HG03432 (cell line): ENCODE results near the gene DEFB116.
"Not testable (repeated sequence)": the region's sequence is repeated elsewhere in the genome, so short reads cannot be mapped to it uniquely, and the experiment has no call there.

Experiments used
- ATAC-seq: cut with Tn5 transposase; IDR thresholded peaks from one replicate; pipeline ENCODE4 v1.9.1; 2021; ENCODE audit warnings: mild to moderate bottlenecking, moderate library complexity; ENCODE audit not compliant: unreplicated experiment

The DEFB116 gene

DNA sequence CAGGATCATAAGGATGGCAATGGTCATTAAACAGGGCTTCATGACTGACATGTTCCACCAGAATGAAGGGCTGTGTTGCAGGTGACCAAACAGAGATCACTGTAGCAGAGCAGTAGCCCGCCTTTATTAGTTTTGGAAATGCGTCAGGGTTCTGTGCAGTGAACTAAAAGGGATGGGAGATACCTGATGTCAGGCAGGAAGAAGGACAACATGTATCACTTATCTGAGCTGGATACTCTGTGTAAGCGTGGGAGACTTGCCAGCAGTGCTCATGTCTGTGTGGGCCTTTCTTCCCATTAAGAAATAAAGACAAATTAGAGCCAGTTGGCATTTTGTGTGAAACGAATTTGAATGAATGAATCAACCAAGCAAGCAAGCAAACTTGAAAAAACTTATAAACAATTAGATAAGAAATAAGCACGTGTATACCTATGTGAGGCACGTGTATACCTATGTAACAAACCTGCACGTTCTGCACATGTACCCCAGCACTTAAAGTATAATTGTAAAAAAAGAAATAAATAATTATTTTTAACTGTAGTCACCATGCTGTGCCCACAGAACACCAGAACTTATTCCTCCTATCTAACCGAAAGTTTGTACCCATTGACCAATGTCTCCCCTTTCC is at the start of gene DEFB116:
DEFB116 (minus strand) TSS at position 51 of the 628 bp plus-strand sequence; CDS start at position 51, 0 bp downstream.
- no peak for ATAC-seq

DNA sequence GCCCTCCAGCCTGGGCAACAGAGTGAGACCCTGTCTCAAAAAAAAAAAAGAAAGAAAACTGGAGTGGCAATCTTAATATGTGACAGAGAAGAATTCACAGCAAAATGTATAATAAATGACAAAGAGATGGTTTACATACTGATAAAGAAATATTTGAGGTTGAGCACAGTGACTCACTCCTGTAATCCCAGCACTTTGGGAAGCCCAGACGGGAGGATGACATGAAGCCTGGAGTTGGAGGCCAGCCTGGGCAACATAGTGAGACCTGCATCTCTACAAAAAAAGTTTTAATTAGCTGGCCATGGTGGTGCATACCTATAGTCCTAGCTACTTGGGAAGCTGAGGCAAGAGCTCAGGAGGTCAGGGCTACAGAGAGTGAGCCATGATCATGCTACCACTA is 47.6 kb upstream of the DEFB116 start:
- no peak for ATAC-seq

GRCh38 chr20:31341470-31341869 is 33.1 kb upstream of the DEFB116 start:
- ATAC-seq = no peak

DNA sequence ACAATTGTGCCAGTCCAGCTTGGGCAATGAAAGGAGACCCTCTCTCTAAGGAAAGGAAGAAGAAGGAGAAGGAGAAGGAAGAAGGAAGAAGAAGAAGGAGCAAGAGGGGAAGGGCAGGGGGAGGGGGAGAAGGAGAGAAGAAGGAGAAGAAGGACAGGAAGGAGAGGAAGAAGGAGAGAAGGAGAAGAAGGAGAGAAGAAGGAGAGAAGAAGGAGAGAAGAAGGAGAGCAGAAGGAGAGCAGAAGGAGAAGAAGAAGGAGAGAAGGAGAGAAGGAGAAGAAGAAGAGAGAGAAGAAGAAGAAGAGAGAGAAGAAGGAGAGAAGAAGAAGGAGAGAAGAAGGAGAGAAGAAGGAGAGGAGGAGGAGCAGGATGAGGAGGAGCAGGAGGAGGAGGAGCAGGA is 22.5 kb upstream of the DEFB116 start:
- no peak for ATAC-seq

DNA sequence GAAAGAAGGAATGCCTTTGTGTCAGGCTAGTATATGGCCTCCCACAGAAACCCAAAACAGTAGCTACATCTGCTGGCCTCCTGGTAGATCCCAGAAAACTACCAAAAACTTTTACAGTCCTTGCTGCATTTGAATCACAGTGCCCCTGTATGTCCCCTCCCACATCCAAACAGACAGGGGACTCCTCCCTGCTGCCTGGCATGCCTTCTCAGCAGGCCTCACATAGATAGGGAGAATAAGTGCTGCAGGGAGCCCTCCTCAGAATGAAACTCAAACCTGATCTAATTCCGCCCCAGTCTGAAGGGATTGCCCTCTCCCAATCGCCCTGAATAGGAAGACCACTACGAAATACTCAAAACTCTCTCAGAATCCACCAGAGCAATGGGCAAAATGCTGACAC is 14.1 kb upstream of the DEFB116 start:
- ATAC-seq = no peak

DNA sequence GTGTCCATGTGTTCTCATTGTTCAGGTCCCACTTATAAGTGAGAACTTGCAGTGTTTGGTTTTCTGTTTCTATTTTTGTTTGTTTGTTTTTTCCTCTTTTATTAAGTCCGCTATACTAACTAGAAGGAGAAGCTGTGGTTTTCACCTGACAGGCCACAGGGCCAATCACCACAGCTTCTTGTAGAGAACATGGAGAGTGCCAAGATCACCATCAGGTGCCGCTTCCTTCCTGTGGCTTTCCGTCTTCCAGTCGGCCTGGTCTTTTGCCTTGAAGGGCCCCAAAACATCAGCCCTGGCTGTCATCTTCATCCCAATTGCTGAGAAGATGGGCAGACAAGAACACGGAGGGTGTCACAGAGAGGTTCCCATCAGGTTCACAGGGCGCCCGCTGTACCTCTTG is 23.4 kb downstream of the DEFB116 start:
- ATAC-seq = not testable (repeated sequence)

- no peak for ATAC-seq
Measured at GRCh38 chr20:31278178-31278577, 30.2 kb downstream of the DEFB116 start.

GRCh38 chr20:31274441-31274840 is 33.9 kb downstream of the DEFB116 start:
- ATAC-seq = no peak

DNA sequence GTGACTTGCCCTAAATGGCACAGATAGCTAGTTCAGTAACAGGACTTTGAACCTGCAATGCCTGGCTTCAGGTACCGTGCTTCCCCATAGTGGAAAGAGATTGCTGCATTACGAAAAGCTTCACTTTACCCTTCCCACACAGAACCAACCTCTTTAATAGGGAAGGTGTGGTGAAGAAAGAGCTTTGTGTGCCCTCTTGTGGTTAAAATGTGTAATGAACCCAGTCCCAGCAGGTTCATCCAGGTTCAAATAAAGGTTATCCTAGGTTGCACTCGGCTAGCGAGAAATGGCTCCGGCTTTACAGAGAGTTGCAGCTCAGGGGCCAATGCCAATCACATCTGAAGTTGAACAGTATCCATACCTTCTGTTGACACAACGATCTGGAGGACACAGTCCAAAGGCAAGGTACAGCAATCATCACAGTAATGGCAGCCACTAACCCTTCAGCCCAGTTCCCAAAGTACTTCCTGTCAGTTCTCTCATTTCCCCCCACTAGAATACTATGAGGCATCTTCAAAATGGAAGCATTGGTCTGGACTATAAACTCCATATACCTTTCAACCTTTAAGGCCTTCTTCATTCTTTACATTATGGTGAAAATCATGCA is 48.0 kb downstream of the DEFB116 start:
- no peak for ATAC-seq

DNA sequence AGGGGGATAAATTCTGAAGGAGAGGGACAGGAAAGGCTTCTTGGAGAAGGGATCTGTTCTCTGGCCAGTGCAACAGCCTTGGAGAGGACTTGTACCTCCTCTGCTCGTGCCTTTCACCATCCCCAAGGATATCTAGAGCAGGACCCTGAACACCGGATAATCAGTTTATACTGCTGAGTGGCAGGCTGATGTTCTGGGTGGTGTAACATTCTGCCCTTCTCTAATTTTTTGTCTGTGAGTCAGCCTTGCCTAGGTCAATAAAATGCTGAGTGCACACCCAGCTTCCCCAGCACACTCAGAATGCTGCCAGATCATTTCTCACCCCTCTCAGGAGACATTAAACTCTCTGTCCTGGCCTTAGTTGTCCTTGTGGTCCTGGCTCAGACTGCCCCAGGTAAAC is 51.0 kb downstream of the DEFB116 start, which contains the start of gene DEFB115:
DEFB115 (plus strand) TSS at position 301 of the 400 bp plus-strand sequence; CDS start at position 301, 0 bp downstream.
- no peak for ATAC-seq

DNA sequence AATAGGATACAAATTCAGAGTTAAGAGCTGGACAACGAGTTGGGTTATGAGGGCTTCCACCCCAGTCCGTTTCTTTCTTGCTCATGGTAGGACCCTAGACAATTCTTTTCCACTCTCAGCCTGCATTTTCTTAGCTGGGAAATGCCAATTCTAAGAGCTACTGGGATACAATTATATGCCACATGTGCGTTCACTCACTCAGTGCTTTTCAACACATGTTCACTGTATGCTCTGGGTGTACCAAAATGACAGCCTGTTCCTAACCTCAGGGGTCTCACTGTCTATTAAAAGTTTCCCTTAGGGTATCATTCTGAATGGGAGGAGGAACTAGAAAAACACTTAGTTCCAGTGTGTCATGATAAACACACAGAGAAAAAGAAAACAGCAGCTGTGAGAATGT is 51.4 kb downstream of the DEFB116 start:
- ATAC-seq = no peak
